Peyer's patch (tissue), 4 donors: ENCODE data around the gene SLC17A3.

Experiments used
- CTCF ChIP-seq, 6 experiments: fragments of 450-650 bp in 4 of 6; fragments of 200-600 bp in 2 of 6; sonication (generic) in 1 of 6; IDR thresholded peaks; one replicate each; pipeline ENCODE4 v1.5.1; 2017 to 2019; ENCODE audit warnings: antibody characterized with exemption in 6 of 6, mild to moderate bottlenecking in 3 of 6, moderate library complexity in 1 of 6
- POLR2A ChIP-seq, 2 donors: fragments of 450-650 bp; IDR thresholded peaks; one replicate each; pipeline ENCODE4 v1.5.1; 2017; ENCODE audit warnings: antibody characterized with exemption in 2 of 2, mild to moderate bottlenecking in 2 of 2, moderate library complexity in 2 of 2

DNA sequence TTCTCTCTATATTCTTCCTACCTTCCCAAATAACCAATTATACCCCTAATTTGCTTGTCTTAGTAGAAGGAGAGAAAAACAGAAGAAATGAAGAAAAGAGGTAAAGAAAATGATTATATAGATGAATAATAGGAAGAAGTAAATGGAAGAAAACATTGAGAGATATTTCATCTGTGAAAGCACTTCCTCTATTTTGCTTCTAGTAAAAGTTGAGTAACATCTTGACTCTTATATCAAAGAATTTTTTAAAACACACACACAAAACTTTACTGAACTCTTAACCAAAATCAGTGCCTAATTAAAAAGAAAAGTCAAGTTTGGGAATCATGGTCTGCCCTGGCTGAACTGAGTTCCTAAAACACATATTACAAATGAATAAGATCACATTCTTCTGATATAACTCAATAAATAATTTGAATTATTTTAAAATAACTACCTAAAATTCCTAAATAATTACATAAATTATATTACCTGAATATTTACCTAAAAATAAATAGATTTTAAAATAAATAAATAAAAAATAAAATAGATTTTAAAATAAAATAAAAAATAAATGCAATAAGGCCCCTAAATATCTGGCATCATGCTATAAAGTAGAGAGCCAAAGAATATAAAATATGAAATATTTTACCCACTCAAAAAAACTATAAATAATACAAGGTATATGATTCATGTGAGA lies 47.6 kb upstream of the SLC17A3 start:
- TF ChIP-seq CTCF (IDR thresholded peaks at IDR 0.05) (no peak), POLR2A (IDR thresholded peaks at IDR 0.05) (no peak)
